Sigmoid colon (tissue), 4 donors: ENCODE data around the gene CACNA1G.

ENCODE experiments used
- CTCF ChIP-seq, 4 experiments: fragments of 450-650 bp in 3 of 4; fragments of 200-600 bp in 1 of 4; IDR thresholded peaks; one replicate each; pipeline ENCODE4 v1.5.1; 2016 to 2019; ENCODE audit warnings: antibody characterized with exemption in 4 of 4, mild to moderate bottlenecking in 3 of 4, moderate library complexity in 2 of 4
- EP300 ChIP-seq, 4 donors: sonication (generic); formaldehyde crosslinking; IDR thresholded peaks; one replicate each; pipeline ENCODE4 v1.6.1; 2017; ENCODE audit warnings: antibody characterized with exemption in 4 of 4
- POLR2A ChIP-seq, 2 donors: fragments of 450-650 bp; IDR thresholded peaks; one replicate each; pipeline ENCODE4 v1.6.1; 2016; ENCODE audit warnings: antibody characterized with exemption in 2 of 2, mild to moderate bottlenecking in 2 of 2, moderate library complexity in 2 of 2
- POLR2AphosphoS5 ChIP-seq, 4 donors: sonication (generic); formaldehyde crosslinking; IDR thresholded peaks; one replicate each; pipeline ENCODE4 v1.6.1; 2017; ENCODE audit warnings: antibody characterized with exemption in 4 of 4

DNA sequence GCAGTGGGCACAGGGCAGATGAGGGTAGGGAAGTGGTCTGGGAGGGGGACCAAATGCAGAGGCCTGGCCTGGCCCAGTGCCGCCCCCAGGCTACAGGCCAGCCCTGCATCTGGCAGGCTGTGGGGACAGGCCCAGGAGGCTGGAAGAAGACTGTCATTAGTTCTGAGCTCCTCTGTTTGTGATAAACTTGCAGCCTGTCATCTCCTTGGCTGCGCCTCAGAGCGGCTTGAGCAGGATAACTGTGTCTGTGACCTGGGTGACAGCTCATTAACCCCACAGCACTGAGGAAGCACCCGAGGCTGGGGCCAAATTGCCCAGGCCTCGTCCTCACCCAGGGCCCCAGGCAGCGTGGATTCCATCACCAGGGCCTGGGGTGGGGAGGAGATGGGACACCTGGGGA lies 98.1 kb downstream of the CACNA1G start:
- TF ChIP-seq POLR2AphosphoS5 (IDR thresholded peaks at IDR 0.05) (no peak), POLR2A (IDR thresholded peaks at IDR 0.05) (no peak), CTCF (IDR thresholded peaks at IDR 0.05) (no peak), EP300 (IDR thresholded peaks at IDR 0.05) (no peak)
